GM12864 (cell line): ENCODE results near the gene CTXND1.

Experiments
- DNase-seq: peaks from one replicate; pipeline ENCODE4 v3.0.0-alpha.2; 2011; ENCODE audit warnings: low read depth
- H3K4me3 ChIP-seq: 2 replicates; pipeline ENCODE4 v1.5.1; 2011; ENCODE audit warnings: mild to moderate bottlenecking, low read depth, low read length, control low read depth
- TF ChIP-seq, protein P1 (sequence below): IDR thresholded peaks from 2 replicates; pipeline ENCODE4 v1.5.1; 2011; ENCODE audit warnings: low read depth, mild to moderate bottlenecking, moderate library complexity, low read length, control low read depth, inconsistent platforms; ENCODE audit errors: missing control alignments

CTXND1 gene

DNA sequence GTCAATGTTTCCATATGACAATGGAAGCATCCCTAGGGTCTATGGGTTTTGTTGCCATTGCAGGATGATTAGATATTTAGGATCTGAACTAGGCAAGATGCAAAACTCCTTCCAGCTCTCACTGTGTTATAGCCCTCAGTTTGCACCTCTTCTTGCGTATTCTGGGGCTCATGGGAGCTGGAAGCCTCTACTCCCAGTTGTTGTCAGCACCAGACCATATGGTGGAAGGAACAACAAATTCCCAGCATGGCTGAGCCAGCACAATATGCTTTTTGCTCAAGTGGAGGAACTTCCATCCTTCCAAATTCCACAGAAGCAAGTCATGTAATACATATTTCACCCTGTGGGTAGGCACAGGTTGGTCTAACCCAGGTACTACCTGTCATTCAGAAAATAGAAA lies 18.5 kb upstream of the CTXND1 start:
- no peak for DNase-seq
- TF ChIP-seq, protein P1, sequence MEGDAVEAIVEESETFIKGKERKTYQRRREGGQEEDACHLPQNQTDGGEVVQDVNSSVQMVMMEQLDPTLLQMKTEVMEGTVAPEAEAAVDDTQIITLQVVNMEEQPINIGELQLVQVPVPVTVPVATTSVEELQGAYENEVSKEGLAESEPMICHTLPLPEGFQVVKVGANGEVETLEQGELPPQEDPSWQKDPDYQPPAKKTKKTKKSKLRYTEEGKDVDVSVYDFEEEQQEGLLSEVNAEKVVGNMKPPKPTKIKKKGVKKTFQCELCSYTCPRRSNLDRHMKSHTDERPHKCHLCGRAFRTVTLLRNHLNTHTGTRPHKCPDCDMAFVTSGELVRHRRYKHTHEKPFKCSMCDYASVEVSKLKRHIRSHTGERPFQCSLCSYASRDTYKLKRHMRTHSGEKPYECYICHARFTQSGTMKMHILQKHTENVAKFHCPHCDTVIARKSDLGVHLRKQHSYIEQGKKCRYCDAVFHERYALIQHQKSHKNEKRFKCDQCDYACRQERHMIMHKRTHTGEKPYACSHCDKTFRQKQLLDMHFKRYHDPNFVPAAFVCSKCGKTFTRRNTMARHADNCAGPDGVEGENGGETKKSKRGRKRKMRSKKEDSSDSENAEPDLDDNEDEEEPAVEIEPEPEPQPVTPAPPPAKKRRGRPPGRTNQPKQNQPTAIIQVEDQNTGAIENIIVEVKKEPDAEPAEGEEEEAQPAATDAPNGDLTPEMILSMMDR: no peak
- no peak overlapping the region for H3K4me3 ChIP-seq

- H3K4me3 ChIP-seq: no peak overlapping the region
- TF ChIP-seq, protein P1: no peak
- no peak for DNase-seq
Measured at GRCh38 chr15:80268101-80268500, 16.1 kb upstream of the CTXND1 start.

DNA sequence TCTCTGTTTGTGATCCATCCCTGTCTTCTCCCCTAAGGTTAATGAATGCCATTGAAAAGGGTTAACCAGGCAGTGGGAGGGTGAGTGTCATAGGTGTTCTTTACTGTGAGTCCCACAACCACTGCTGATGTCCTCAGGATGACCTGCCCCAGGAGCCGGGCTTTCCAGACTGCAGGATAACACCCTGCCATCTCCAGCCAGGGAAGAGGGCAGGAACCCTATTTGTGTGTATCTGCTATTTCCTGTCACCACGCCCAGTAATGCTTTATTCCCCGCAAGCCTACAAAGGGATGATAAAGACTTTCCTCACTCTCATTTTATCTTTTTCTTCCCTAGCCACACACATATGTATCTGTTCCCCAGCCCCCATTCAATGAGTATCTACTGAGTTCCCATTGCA lies 15.6 kb upstream of the CTXND1 start:
- TF ChIP-seq, protein P1: no peak
- DNase-seq: no peak
- H3K4me3 ChIP-seq: no peak overlapping the region

- TF ChIP-seq, protein P1: no peak
- DNase-seq: no peak
- H3K4me3 ChIP-seq: no peak overlapping the region
Measured at GRCh38 chr15:80266745-80267144, 14.7 kb upstream of the CTXND1 start.

- no peak for DNase-seq
- H3K4me3 ChIP-seq: no peak overlapping the region
- TF ChIP-seq, protein P1: no peak
Measured at GRCh38 chr15:80266113-80266512, 14.1 kb upstream of the CTXND1 start.

- no peak for DNase-seq
- no peak overlapping the region for H3K4me3 ChIP-seq
- TF ChIP-seq, protein P1: no peak
Measured at GRCh38 chr15:80265021-80265420, 13.0 kb upstream of the CTXND1 start.

DNA sequence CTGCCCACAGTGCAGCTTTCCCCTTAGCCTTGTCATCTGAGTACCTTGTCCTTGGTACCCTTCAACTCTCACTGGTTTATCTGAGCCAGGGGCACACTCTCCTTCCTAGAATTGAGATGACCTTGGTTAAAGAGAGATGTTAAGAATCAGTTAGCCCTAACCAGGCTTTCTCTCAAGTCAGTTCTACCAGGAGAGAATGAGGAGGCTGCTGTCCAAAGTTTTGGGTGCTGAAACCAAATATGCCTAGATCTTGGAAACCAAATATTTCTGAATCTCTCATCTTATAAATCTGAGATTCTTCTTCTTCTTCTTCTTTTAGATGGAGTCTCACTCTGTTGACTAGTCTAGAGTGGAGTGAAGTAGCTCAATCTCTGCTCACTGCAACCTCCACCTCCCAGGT lies 12.0 kb upstream of the CTXND1 start:
- DNase-seq: no peak
- no peak overlapping the region for H3K4me3 ChIP-seq
- TF ChIP-seq, protein P1: no peak
